C4-2B (cell line): ENCODE results near the gene EFNB2.

Experiments used
- H3K27ac ChIP-seq: fragments of 450-650 bp; 2 replicates; pipeline ENCODE4 v1.5.1; 2017
- CTCF ChIP-seq: fragments of 450-650 bp; conservative IDR thresholded peaks from 2 replicates; pipeline ENCODE4 v1.5.1; 2017; ENCODE audit warnings: mild to moderate bottlenecking
- ZFX ChIP-seq: fragments of 450-650 bp; IDR thresholded peaks from 2 replicates; pipeline ENCODE4 v1.6.1; 2017

EFNB2 gene

GRCh38 chr13:106522898-106523525, 12.4 kb downstream of the EFNB2 start:
- TF ChIP-seq CTCF (no peak), ZFX (no peak)
- H3K27ac ChIP-seq, result no peak overlapping the region

GRCh38 chr13:106522112-106522705, 13.3 kb downstream of the EFNB2 start:
- H3K27ac ChIP-seq, result no peak overlapping the region
- no peak for TF ChIP-seq ZFX
- TF ChIP-seq CTCF, result no peak

GRCh38 chr13:106521095-106521799, 14.2 kb downstream of the EFNB2 start:
- no peak overlapping the region for H3K27ac ChIP-seq
- TF ChIP-seq ZFX (no peak), CTCF (no peak)

- H3K27ac ChIP-seq, result no peak overlapping the region
- TF ChIP-seq ZFX, result no peak
- TF ChIP-seq CTCF, result peak; percentile 53
Measured at GRCh38 chr13:106520251-106521054, 15.0 kb downstream of the EFNB2 start.

GRCh38 chr13:106518512-106518911, 16.9 kb downstream of the EFNB2 start:
- H3K27ac ChIP-seq, result no peak overlapping the region
- no peak for TF ChIP-seq ZFX
- no peak for TF ChIP-seq CTCF

- TF ChIP-seq CTCF, result no peak
- TF ChIP-seq ZFX, result no peak
- H3K27ac ChIP-seq, result no peak overlapping the region
Measured at GRCh38 chr13:106517109-106517847, 18.2 kb downstream of the EFNB2 start.
